HG03280 (cell line): ENCODE measurements around the gene HOXC9.

ENCODE experiments used
- ATAC-seq: cut with Tn5 transposase; IDR thresholded peaks from one replicate; pipeline ENCODE4 v1.9.1; 2021; ENCODE audit warnings: mild to moderate bottlenecking, moderate library complexity; ENCODE audit not compliant: unreplicated experiment

Gene HOXC9

GRCh38 chr12:53998900-53999236 lies 1.1 kb upstream of the HOXC9 start:
- ATAC-seq, result no peak

- ATAC-seq, result no peak
Observed at GRCh38 chr12:53999559-54000115, 324 bp upstream of the HOXC9 start.

- ATAC-seq, result no peak
Observed at GRCh38 chr12:54001283-54002187, 1.6 kb downstream of the HOXC9 start.

- ATAC-seq, result no peak
Observed at GRCh38 chr12:54002278-54002914, 2.4 kb downstream of the HOXC9 start.

- no peak for ATAC-seq
Observed at GRCh38 chr12:54002915-54003389, 3.0 kb downstream of the HOXC9 start.

GRCh38 chr12:54003625-54004024 lies 3.7 kb downstream of the HOXC9 start:
- ATAC-seq, result no peak

GRCh38 chr12:54004063-54004840 lies 4.3 kb downstream of the HOXC9 start:
- no peak for ATAC-seq

- ATAC-seq, result no peak
Observed at GRCh38 chr12:54004841-54005530, 5.0 kb downstream of the HOXC9 start.

- ATAC-seq, result no peak
Observed at GRCh38 chr12:54005531-54005852, 5.5 kb downstream of the HOXC9 start.

- peak; percentile 75 for ATAC-seq
Observed at GRCh38 chr12:54005853-54006558, 6.0 kb downstream of the HOXC9 start.

GRCh38 chr12:54006559-54007220 lies 6.7 kb downstream of the HOXC9 start:
- ATAC-seq, result no peak

- ATAC-seq, result no peak
Observed at GRCh38 chr12:54007538-54008259, 7.7 kb downstream of the HOXC9 start.

- ATAC-seq, result no peak
Observed at GRCh38 chr12:54008260-54008552, 8.2 kb downstream of the HOXC9 start.

GRCh38 chr12:54009171-54010052 lies 9.5 kb downstream of the HOXC9 start:
- ATAC-seq, result no peak

GRCh38 chr12:54010053-54010971 lies 10.4 kb downstream of the HOXC9 start:
- ATAC-seq, result no peak

GRCh38 chr12:54010972-54011664 lies 11.2 kb downstream of the HOXC9 start:
- no peak for ATAC-seq
